GM23338 (cell line): Measurements from ENCODE around the gene ATP8B4.

ENCODE experiments used
- EZH2 ChIP-seq: fragments of 200-600 bp; sonication (generic); IDR thresholded peaks from one replicate; pipeline ENCODE4 v1.8.0; 2017; ENCODE audit warnings: antibody characterized with exemption, mild to moderate bottlenecking, low read depth; ENCODE audit not compliant: unreplicated experiment
- EZH2phosphoT487 ChIP-seq: fragments of 200-600 bp; sonication (generic); IDR thresholded peaks from one replicate; pipeline ENCODE4 v1.8.1; 2018; ENCODE audit warnings: antibody characterized with exemption; ENCODE audit not compliant: unreplicated experiment
- POLR2AphosphoS5 ChIP-seq: IDR thresholded peaks from 2 replicates; pipeline ENCODE4 v1.6.1; 2016; ENCODE audit warnings: antibody characterized with exemption, low read depth
- TF ChIP-seq, protein P1 (sequence below), 2 experiments: fragments of 200-600 bp in 1 of 2; sonication (generic) in 1 of 2; conservative IDR thresholded peaks; 2 replicates each; pipeline versions ENCODE4 v1.5.1 to v1.6.1; 2016 to 2017; ENCODE audit warnings: antibody characterized with exemption in 2 of 2, low read depth in 2 of 2, mild to moderate bottlenecking in 2 of 2, moderate library complexity in 1 of 2
- TF ChIP-seq, protein P2 (sequence below): IDR thresholded peaks from 2 replicates; pipeline ENCODE4 v1.6.1; 2016; ENCODE audit warnings: antibody characterized with exemption

DNA sequence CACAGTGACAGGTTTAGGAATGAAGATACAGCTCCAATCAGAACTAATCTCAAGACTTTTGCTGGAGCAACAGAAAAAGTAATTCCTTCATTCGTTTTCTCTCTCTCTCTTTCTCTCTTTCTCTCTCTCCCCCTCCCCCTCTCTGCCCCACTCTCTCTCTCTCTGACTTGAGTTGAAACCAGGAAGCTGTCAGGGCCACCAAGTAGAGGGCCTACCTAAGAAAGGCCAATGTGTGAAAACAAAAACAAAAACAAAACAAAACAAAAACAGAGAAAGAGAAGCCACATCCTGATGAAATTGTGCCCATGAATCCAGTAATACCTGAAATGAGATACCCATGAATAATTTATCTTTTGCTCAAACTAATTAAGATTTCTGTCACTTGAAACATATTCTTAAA, 72.9 kb downstream of the ATP8B4 start:
- TF ChIP-seq, protein P1, sequence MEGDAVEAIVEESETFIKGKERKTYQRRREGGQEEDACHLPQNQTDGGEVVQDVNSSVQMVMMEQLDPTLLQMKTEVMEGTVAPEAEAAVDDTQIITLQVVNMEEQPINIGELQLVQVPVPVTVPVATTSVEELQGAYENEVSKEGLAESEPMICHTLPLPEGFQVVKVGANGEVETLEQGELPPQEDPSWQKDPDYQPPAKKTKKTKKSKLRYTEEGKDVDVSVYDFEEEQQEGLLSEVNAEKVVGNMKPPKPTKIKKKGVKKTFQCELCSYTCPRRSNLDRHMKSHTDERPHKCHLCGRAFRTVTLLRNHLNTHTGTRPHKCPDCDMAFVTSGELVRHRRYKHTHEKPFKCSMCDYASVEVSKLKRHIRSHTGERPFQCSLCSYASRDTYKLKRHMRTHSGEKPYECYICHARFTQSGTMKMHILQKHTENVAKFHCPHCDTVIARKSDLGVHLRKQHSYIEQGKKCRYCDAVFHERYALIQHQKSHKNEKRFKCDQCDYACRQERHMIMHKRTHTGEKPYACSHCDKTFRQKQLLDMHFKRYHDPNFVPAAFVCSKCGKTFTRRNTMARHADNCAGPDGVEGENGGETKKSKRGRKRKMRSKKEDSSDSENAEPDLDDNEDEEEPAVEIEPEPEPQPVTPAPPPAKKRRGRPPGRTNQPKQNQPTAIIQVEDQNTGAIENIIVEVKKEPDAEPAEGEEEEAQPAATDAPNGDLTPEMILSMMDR (conservative IDR thresholded peaks at IDR 0.05; ENCODE audit: low read depth in 2 of 2) = no peak
- TF ChIP-seq, protein P2, sequence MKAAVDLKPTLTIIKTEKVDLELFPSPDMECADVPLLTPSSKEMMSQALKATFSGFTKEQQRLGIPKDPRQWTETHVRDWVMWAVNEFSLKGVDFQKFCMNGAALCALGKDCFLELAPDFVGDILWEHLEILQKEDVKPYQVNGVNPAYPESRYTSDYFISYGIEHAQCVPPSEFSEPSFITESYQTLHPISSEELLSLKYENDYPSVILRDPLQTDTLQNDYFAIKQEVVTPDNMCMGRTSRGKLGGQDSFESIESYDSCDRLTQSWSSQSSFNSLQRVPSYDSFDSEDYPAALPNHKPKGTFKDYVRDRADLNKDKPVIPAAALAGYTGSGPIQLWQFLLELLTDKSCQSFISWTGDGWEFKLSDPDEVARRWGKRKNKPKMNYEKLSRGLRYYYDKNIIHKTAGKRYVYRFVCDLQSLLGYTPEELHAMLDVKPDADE = no peak
- TF ChIP-seq EZH2 (no peak), POLR2AphosphoS5 (no peak), EZH2phosphoT487 (no peak)
